GM18909 (cell line): ENCODE measurements around the gene FOXP4.

Source experiments
- ATAC-seq: cut with Tn5 transposase; IDR thresholded peaks from one replicate; pipeline ENCODE4 v1.9.1; 2021; ENCODE audit warnings: mild to moderate bottlenecking; ENCODE audit not compliant: unreplicated experiment, poor library complexity

Gene FOXP4

GRCh38 chr6:41561931-41562911, 16.0 kb downstream of the FOXP4 start:
- ATAC-seq = no peak

- ATAC-seq = no peak
These were observed 17.0 kb downstream of the FOXP4 start for GRCh38 chr6:41563060-41563776.

GRCh38 chr6:41564448-41565142, 18.4 kb downstream of the FOXP4 start:
- ATAC-seq = no peak

GRCh38 chr6:41565701-41566100, 19.5 kb downstream of the FOXP4 start:
- ATAC-seq = no peak

GRCh38 chr6:41566961-41567360, 20.8 kb downstream of the FOXP4 start:
- no peak for ATAC-seq

- no peak for ATAC-seq
These were observed 21.5 kb downstream of the FOXP4 start for GRCh38 chr6:41567684-41568083.

- ATAC-seq = no peak
These were observed 22.0 kb downstream of the FOXP4 start for GRCh38 chr6:41568202-41568584.

GRCh38 chr6:41568585-41569384, 22.6 kb downstream of the FOXP4 start:
- no peak for ATAC-seq

- ATAC-seq = no peak
These were observed 24.1 kb downstream of the FOXP4 start for GRCh38 chr6:41570259-41570615.

- ATAC-seq = no peak
These were observed 25.0 kb downstream of the FOXP4 start for GRCh38 chr6:41571021-41571780.

GRCh38 chr6:41572613-41573012, 26.4 kb downstream of the FOXP4 start:
- no peak for ATAC-seq

- ATAC-seq = no peak
These were observed 27.1 kb downstream of the FOXP4 start for GRCh38 chr6:41573276-41573675.

GRCh38 chr6:41573985-41574384, 27.8 kb downstream of the FOXP4 start:
- no peak for ATAC-seq

GRCh38 chr6:41575598-41575997, 29.4 kb downstream of the FOXP4 start:
- ATAC-seq = no peak

- no peak for ATAC-seq
These were observed 30.5 kb downstream of the FOXP4 start for GRCh38 chr6:41576667-41577066.

GRCh38 chr6:41577356-41578216, 31.4 kb downstream of the FOXP4 start:
- ATAC-seq = no peak

- no peak for ATAC-seq
These were observed 32.3 kb downstream of the FOXP4 start for GRCh38 chr6:41578217-41579087.
